Measurements from ENCODE around the gene TCERG1L. TPM values are rescaled to one million over a fixed set of nuclear protein-coding genes. Genes with fewer than 3 reads are reported as not detected.

The TCERG1L gene
- total RNA-seq, 1 experiment from 2014 or later, result not detected

GRCh38 chr10:131202990-131203389 lies 108.5 kb downstream of the TCERG1L start:
- H3K27ac ChIP-seq (ENCODE audit: low read length), result no peak overlapping the region
- no peaks in the 10 kb centered on the region for H3K36me3 ChIP-seq (ENCODE audit: control insufficient read depth, insufficient read depth, low read length)
- H3K4me3 ChIP-seq (ENCODE audit: low read depth in 2 of 2, low read length in 2 of 2), result no peak overlapping the region
- intact Hi-C loops (cut with micrococcal nuclease; ENCODE audit: unreplicated experiment) (no loop called here), in situ Hi-C loops (cut with HindIII; ENCODE audit: low pct_unique_long_range_greater_than_20kb, low sequenced_read_pairs) (no loop called here)
- POLR2A ChIA-PET, result no interaction called here
- no peak for DNase-seq (ENCODE audit: low read depth, low spot score)
- no peaks in the 10 kb centered on the region for H3K9me3 ChIP-seq (ENCODE audit: control insufficient read depth, insufficient read depth, low read depth, low read length)
- no peak for ATAC-seq
- TF ChIP-seq TCF7L2 (IDR thresholded peaks at IDR 0.05; ENCODE audit: low read depth, low read length) (no peak), REST (IDR thresholded peaks at IDR 0.05; ENCODE audit: insufficient read depth in 1 of 2, low read depth in 2 of 2, low read length in 1 of 2) (no peak), SIN3A (IDR thresholded peaks at IDR 0.05; ENCODE audit: borderline replicate concordance, insufficient read depth, low read depth, low read length) (no peak), POLR2AphosphoS5 (IDR thresholded peaks at IDR 0.05; ENCODE audit: low read depth, low read length) (no peak)
- TF ChIP-seq, protein P1, sequence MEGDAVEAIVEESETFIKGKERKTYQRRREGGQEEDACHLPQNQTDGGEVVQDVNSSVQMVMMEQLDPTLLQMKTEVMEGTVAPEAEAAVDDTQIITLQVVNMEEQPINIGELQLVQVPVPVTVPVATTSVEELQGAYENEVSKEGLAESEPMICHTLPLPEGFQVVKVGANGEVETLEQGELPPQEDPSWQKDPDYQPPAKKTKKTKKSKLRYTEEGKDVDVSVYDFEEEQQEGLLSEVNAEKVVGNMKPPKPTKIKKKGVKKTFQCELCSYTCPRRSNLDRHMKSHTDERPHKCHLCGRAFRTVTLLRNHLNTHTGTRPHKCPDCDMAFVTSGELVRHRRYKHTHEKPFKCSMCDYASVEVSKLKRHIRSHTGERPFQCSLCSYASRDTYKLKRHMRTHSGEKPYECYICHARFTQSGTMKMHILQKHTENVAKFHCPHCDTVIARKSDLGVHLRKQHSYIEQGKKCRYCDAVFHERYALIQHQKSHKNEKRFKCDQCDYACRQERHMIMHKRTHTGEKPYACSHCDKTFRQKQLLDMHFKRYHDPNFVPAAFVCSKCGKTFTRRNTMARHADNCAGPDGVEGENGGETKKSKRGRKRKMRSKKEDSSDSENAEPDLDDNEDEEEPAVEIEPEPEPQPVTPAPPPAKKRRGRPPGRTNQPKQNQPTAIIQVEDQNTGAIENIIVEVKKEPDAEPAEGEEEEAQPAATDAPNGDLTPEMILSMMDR (IDR thresholded peaks at IDR 0.05), result no peak
- H3K4me1 ChIP-seq (ENCODE audit: control insufficient read depth, insufficient read depth, low read length), result no peaks in the 10 kb centered on the region
- BruUV-seq (replicated peaks), result no TSS peak
- CTCF ChIA-PET, result no interaction called here
- H3K27me3 ChIP-seq (ENCODE audit: control insufficient read depth, insufficient read depth, low read length), result no peaks in the 10 kb centered on the region

- H3K27ac ChIP-seq (ENCODE audit: low read length), result no peak overlapping the region
- intact Hi-C loops (cut with micrococcal nuclease; ENCODE audit: unreplicated experiment), result no loop called here
- BruUV-seq (replicated peaks), result no TSS peak
- POLR2A ChIA-PET, result no interaction called here
- H3K27me3 ChIP-seq (ENCODE audit: control insufficient read depth, insufficient read depth, low read length), result no peaks in the 10 kb centered on the region
- CTCF ChIA-PET, result no interaction called here
- ATAC-seq, result no peak
- TF ChIP-seq SIN3A (IDR thresholded peaks at IDR 0.05; ENCODE audit: borderline replicate concordance, insufficient read depth, low read depth, low read length), result no peak
- TF ChIP-seq REST (IDR thresholded peaks at IDR 0.05; ENCODE audit: insufficient read depth in 1 of 2, low read depth in 2 of 2, low read length in 1 of 2), result no peak
- no peak for TF ChIP-seq TCF7L2 (IDR thresholded peaks at IDR 0.05; ENCODE audit: low read depth, low read length)
- TF ChIP-seq, protein P1 (IDR thresholded peaks at IDR 0.05), result no peak
- TF ChIP-seq POLR2AphosphoS5 (IDR thresholded peaks at IDR 0.05; ENCODE audit: low read depth, low read length), result no peak
- in situ Hi-C loops (cut with HindIII; ENCODE audit: low pct_unique_long_range_greater_than_20kb, low sequenced_read_pairs), result no loop called here
- DNase-seq (ENCODE audit: low read depth, low spot score), result no peak
- no peaks in the 10 kb centered on the region for H3K36me3 ChIP-seq (ENCODE audit: control insufficient read depth, insufficient read depth, low read length)
- H3K4me3 ChIP-seq (ENCODE audit: low read depth in 2 of 2, low read length in 2 of 2), result no peak overlapping the region
- no peaks in the 10 kb centered on the region for H3K4me1 ChIP-seq (ENCODE audit: control insufficient read depth, insufficient read depth, low read length)
- H3K9me3 ChIP-seq (ENCODE audit: control insufficient read depth, insufficient read depth, low read depth, low read length), result no peaks in the 10 kb centered on the region
Observed at GRCh38 chr10:131201741-131202515, 109.6 kb downstream of the TCERG1L start.

All from Panc1 (cell line).